ENCODE measurements around the gene ZNF524. TPM values are rescaled to one million over a fixed set of nuclear protein-coding genes. Genes with fewer than 3 reads are reported as not detected.
A peak's percentile ranks its signal among the peaks of the same experiment; 100 is the strongest.
"Not testable (repeated sequence)": the region's sequence is repeated elsewhere in the genome, so short reads cannot be mapped to it uniquely, and the experiment has no call there.

The ZNF524 gene
- total RNA-seq, 2 donors from 2014 or later, result 5.0 to 5.8 TPM

DNA sequence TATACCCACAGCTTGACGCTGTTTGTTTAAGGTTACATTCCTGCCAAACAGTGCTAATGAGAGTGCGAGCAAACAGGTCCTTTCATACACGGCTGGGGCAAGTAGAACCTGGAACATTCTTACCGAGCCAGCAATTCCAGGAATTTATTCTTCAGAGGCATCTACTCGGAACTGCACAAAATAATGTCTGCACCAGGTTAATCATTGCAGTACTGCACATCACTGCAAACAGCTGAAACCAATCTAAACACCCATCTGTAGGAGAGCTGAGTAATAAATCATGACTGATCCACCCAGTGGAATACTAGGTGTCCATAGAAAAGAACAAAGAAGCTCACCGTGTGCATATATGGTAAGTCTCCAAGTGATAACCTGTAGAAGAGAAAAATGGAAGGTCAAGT lies 18.3 kb upstream of the ZNF524 start:
- peaks cover 7% of the 10 kb centered on the region for H3K36me3 ChIP-seq (ENCODE audit: control insufficient read depth, insufficient read depth, low read length)
- Mint-ChIP-seq H3K27me3 (ENCODE audit: insufficient read depth) (peaks cover 2% of the 10 kb centered on the region), H3K9me3 (no peaks in the 10 kb centered on the region), H3K4me1 (peaks cover 16% of the 10 kb centered on the region), H3K4me3 (peak overlapping the region; percentile 90), H3K36me3 (ENCODE audit: low read depth) (peaks cover 13% of the 10 kb centered on the region), H3K27ac (peak overlapping the region; percentile 71)
- H3K27me3 ChIP-seq (ENCODE audit: control insufficient read depth, insufficient read depth, low read length, poor library complexity, severe bottlenecking), result no peaks in the 10 kb centered on the region
- H3K9ac ChIP-seq (ENCODE audit: extremely low read depth, low read length, poor library complexity, severe bottlenecking), result no peak overlapping the region
- no peak overlapping the region for H3K27ac ChIP-seq (ENCODE audit: low read depth, low read length)
- no peaks in the 10 kb centered on the region for H3K9me3 ChIP-seq (ENCODE audit: control insufficient read depth, low read length)
- no peaks in the 10 kb centered on the region for H3K4me1 ChIP-seq (ENCODE audit: control insufficient read depth, insufficient read depth, low read length)
- 53 to 65% methylated on average over 5 to 6 of the region's 6 CpGs for WGBS, 2 experiments (ENCODE audit: insufficient coverage in 1 of 2, insufficient read length in 1 of 2)
- no peak overlapping the region for H3K4me3 ChIP-seq (ENCODE audit: low read length)
- DNase-seq, result no peak
- TF ChIP-seq, protein P1, sequence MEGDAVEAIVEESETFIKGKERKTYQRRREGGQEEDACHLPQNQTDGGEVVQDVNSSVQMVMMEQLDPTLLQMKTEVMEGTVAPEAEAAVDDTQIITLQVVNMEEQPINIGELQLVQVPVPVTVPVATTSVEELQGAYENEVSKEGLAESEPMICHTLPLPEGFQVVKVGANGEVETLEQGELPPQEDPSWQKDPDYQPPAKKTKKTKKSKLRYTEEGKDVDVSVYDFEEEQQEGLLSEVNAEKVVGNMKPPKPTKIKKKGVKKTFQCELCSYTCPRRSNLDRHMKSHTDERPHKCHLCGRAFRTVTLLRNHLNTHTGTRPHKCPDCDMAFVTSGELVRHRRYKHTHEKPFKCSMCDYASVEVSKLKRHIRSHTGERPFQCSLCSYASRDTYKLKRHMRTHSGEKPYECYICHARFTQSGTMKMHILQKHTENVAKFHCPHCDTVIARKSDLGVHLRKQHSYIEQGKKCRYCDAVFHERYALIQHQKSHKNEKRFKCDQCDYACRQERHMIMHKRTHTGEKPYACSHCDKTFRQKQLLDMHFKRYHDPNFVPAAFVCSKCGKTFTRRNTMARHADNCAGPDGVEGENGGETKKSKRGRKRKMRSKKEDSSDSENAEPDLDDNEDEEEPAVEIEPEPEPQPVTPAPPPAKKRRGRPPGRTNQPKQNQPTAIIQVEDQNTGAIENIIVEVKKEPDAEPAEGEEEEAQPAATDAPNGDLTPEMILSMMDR (conservative IDR thresholded peaks at IDR 0.05), result no peak

DNA sequence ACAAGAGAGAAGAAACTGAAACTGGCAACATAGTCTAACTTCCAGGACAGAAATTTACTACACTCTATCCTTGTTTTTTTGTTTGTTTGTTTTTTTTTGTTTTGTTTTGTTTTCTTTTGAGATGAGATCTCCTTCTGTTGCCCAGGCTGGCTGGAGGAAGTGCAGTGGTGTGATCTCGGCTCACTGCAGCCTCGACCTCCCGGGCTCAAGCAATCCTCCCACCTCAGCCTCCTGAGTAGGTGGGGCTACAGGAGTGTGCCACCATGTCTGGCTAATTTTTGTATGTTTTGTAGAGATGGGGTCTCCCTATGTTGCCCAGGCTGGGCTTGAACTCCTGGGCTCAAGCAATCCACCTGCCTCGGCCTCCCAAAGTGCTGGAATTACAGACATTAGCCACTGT lies 17.8 kb upstream of the ZNF524 start:
- not testable (repeated sequence) for H3K36me3 ChIP-seq (ENCODE audit: control insufficient read depth, insufficient read depth, low read length); H3K36me3 Mint-ChIP-seq (ENCODE audit: low read depth); H3K27ac ChIP-seq (ENCODE audit: low read depth, low read length); H3K27me3 Mint-ChIP-seq (ENCODE audit: insufficient read depth); DNase-seq; H3K9me3 Mint-ChIP-seq; H3K27ac Mint-ChIP-seq; H3K4me3 Mint-ChIP-seq; H3K4me1 ChIP-seq (ENCODE audit: control insufficient read depth, insufficient read depth, low read length); H3K4me3 ChIP-seq (ENCODE audit: low read length); H3K27me3 ChIP-seq (ENCODE audit: control insufficient read depth, insufficient read depth, low read length, poor library complexity, severe bottlenecking); H3K9ac ChIP-seq (ENCODE audit: extremely low read depth, low read length, poor library complexity, severe bottlenecking); H3K9me3 ChIP-seq (ENCODE audit: control insufficient read depth, low read length)
- H3K4me1 Mint-ChIP-seq, result peaks cover 16% of the 10 kb centered on the region
- WGBS, 2 experiments (ENCODE audit: insufficient coverage in 1 of 2, insufficient read length in 1 of 2), result 91 to 94% methylated on average over 1 to 4 of the region's 4 CpGs

- H3K4me3 ChIP-seq (ENCODE audit: low read length); H3K27me3 ChIP-seq (ENCODE audit: control insufficient read depth, insufficient read depth, low read length, poor library complexity, severe bottlenecking); H3K36me3 Mint-ChIP-seq (ENCODE audit: low read depth); H3K27me3 Mint-ChIP-seq (ENCODE audit: insufficient read depth); H3K36me3 ChIP-seq (ENCODE audit: control insufficient read depth, insufficient read depth, low read length); H3K9me3 ChIP-seq (ENCODE audit: control insufficient read depth, low read length); H3K27ac ChIP-seq (ENCODE audit: low read depth, low read length); H3K9ac ChIP-seq (ENCODE audit: extremely low read depth, low read length, poor library complexity, severe bottlenecking); H3K4me1 ChIP-seq (ENCODE audit: control insufficient read depth, insufficient read depth, low read length); H3K9me3 Mint-ChIP-seq; H3K27ac Mint-ChIP-seq; DNase-seq; H3K4me3 Mint-ChIP-seq: not testable (repeated sequence)
- H3K4me1 Mint-ChIP-seq, result peaks cover 16% of the 10 kb centered on the region
- 86 to 96% methylated on average over 3 to 8 of the region's 8 CpGs for WGBS, 2 experiments (ENCODE audit: insufficient coverage in 1 of 2, insufficient read length in 1 of 2)
These were observed 16.2 kb upstream of the ZNF524 start for GRCh38 chr19:55583897-55584296.

DNA sequence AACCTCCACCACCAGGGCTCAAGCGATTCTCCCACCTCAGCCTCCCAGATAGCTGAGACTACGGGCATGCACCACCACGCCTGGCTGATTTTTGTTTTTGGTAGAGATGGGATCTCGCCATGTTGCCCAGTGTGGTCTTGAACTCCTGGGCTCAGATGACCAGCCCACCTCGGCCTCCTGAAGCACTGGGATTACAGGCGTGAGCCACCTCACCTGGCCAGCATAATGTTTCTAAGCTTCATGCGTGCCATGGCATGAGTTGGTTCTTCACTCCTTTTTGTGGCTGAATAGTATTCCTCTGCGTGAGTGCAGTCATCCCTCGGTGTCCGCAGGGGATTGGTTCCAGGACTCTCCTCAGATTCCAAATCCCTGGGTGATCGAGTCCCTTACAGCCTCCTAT lies 15.2 kb upstream of the ZNF524 start:
- no peak overlapping the region for H3K4me3 Mint-ChIP-seq
- H3K27ac Mint-ChIP-seq, result no peak overlapping the region
- TF ChIP-seq, protein P1 (conservative IDR thresholded peaks at IDR 0.05), result no peak
- Histone ChIP-seq H3K9me3 (ENCODE audit: control insufficient read depth, low read length) (no peaks in the 10 kb centered on the region), H3K4me3 (ENCODE audit: low read length) (no peak overlapping the region), H3K27me3 (ENCODE audit: control insufficient read depth, insufficient read depth, low read length, poor library complexity, severe bottlenecking) (no peaks in the 10 kb centered on the region), H3K9ac (ENCODE audit: extremely low read depth, low read length, poor library complexity, severe bottlenecking) (no peak overlapping the region), H3K4me1 (ENCODE audit: control insufficient read depth, insufficient read depth, low read length) (no peaks in the 10 kb centered on the region), H3K36me3 (ENCODE audit: control insufficient read depth, insufficient read depth, low read length) (no peaks in the 10 kb centered on the region), H3K27ac (ENCODE audit: low read depth, low read length) (no peak overlapping the region)
- peaks cover 3% of the 10 kb centered on the region for H3K27me3 Mint-ChIP-seq (ENCODE audit: insufficient read depth)
- DNase-seq, result no peak
- 94 to 95% methylated on average over 11 of the region's 11 CpGs for WGBS, 2 experiments (ENCODE audit: insufficient coverage in 1 of 2, insufficient read length in 1 of 2)
- H3K4me1 Mint-ChIP-seq, result peaks cover 17% of the 10 kb centered on the region
- peaks cover under 1% of the 10 kb centered on the region for H3K36me3 Mint-ChIP-seq (ENCODE audit: low read depth)
- H3K9me3 Mint-ChIP-seq, result no peaks in the 10 kb centered on the region

Measured in endodermal cell (in vitro differentiated cells).